Hepatocyte (in vitro differentiated cells): ENCODE results near the gene STAT2.

ENCODE experiments used
- EZH2 ChIP-seq: fragments of 200-600 bp; sonication (generic); IDR thresholded peaks from 2 replicates; pipeline ENCODE4 v1.6.1; 2016; ENCODE audit warnings: antibody characterized with exemption, mild to moderate bottlenecking, borderline replicate concordance
- EZH2phosphoT487 ChIP-seq: fragments of 200-600 bp; sonication (generic); IDR thresholded peaks from one replicate; pipeline ENCODE4 v1.6.1; 2018; ENCODE audit warnings: antibody characterized with exemption, mild to moderate bottlenecking, low read depth, moderate library complexity; ENCODE audit not compliant: unreplicated experiment, severe bottlenecking
- TF ChIP-seq, protein P1 (sequence below): fragments of 200-600 bp; sonication (generic); IDR thresholded peaks from 2 replicates; pipeline ENCODE4 v1.5.1; 2016; ENCODE audit warnings: antibody characterized with exemption, mild to moderate bottlenecking; ENCODE audit not compliant: poor library complexity

DNA sequence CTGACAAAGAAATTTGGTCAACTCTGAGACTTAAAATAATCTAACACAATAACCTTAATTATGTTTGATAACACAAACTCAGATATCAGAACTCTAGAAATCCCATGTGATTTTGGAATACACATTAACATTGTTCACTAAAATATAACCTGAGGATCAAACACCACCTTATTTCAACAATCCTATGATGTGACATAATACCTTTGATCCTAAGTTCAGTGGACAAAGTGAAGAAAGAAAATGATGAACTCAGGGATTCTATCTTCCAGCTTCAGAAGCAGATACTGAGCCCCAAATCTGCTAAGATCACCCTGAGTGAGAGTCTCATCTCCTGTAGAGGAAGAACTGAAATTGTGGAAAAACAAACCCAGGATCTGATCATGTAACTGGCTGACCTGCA lies 38.4 kb upstream of the STAT2 start:
- TF ChIP-seq, protein P1, sequence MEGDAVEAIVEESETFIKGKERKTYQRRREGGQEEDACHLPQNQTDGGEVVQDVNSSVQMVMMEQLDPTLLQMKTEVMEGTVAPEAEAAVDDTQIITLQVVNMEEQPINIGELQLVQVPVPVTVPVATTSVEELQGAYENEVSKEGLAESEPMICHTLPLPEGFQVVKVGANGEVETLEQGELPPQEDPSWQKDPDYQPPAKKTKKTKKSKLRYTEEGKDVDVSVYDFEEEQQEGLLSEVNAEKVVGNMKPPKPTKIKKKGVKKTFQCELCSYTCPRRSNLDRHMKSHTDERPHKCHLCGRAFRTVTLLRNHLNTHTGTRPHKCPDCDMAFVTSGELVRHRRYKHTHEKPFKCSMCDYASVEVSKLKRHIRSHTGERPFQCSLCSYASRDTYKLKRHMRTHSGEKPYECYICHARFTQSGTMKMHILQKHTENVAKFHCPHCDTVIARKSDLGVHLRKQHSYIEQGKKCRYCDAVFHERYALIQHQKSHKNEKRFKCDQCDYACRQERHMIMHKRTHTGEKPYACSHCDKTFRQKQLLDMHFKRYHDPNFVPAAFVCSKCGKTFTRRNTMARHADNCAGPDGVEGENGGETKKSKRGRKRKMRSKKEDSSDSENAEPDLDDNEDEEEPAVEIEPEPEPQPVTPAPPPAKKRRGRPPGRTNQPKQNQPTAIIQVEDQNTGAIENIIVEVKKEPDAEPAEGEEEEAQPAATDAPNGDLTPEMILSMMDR, result no peak
- TF ChIP-seq EZH2phosphoT487 (no peak), EZH2 (no peak)
